ENCODE measurements around the gene GSTP1.
"Not testable (repeated sequence)": the region's sequence is repeated elsewhere in the genome, so short reads cannot be mapped to it uniquely, and the experiment has no call there.

The GSTP1 gene

DNA sequence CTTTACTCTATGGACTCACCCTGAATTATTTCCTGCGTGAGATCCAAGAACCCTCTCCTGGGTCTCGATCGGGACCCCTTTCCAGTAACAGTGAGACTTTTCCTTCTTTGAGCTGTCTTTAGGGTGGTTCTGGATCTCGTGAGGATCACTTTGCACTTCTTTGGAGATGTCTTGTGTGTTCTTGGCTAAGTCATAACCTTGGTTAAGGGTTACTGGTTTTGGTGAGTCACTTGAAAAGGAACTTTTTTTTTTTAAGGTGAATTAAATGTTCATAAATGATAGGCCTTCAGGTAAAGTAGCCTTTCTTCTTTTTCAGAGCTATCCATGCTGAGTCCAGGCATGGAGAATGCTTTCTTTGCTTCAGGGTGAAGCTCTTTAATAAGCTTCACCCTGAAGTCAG, 19.4 kb upstream of the GSTP1 start:
- DNase-seq: no peak

DNA sequence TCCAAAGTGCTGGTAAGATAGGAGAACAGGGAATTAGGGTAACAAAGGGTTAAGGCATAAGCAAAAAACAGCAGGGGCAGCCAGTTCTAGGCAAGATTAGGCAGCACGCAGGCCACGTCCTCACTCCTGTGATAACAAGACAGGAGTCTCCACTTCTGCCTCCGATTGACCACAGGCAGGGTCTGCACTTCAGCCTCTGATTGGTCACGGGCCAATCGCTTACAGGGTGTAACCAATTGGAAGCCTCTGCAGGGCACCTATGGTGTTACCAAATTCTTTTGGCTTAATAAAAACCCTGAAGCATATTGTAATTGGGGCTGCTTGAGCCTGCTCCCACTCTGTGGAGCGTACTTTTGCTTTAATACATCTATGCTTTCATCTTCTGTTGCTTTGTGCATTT, 12.2 kb upstream of the GSTP1 start:
- DNase-seq: no peak

GRCh38 chr11:67572305-67572704, 11.3 kb upstream of the GSTP1 start:
- DNase-seq: no peak

GRCh38 chr11:67572747-67573419, 10.7 kb upstream of the GSTP1 start:
- peak; percentile 80 for DNase-seq

GRCh38 chr11:67574938-67575337, 8.7 kb upstream of the GSTP1 start:
- DNase-seq: no peak

- DNase-seq: no peak
Observed at GRCh38 chr11:67576735-67577475, 6.7 kb upstream of the GSTP1 start.

GRCh38 chr11:67577951-67578350, 5.7 kb upstream of the GSTP1 start:
- DNase-seq: no peak

GRCh38 chr11:67581469-67581868, 2.1 kb upstream of the GSTP1 start:
- DNase-seq: peak; percentile 66

GRCh38 chr11:67582011-67582410, 1.6 kb upstream of the GSTP1 start:
- DNase-seq: no peak

DNA sequence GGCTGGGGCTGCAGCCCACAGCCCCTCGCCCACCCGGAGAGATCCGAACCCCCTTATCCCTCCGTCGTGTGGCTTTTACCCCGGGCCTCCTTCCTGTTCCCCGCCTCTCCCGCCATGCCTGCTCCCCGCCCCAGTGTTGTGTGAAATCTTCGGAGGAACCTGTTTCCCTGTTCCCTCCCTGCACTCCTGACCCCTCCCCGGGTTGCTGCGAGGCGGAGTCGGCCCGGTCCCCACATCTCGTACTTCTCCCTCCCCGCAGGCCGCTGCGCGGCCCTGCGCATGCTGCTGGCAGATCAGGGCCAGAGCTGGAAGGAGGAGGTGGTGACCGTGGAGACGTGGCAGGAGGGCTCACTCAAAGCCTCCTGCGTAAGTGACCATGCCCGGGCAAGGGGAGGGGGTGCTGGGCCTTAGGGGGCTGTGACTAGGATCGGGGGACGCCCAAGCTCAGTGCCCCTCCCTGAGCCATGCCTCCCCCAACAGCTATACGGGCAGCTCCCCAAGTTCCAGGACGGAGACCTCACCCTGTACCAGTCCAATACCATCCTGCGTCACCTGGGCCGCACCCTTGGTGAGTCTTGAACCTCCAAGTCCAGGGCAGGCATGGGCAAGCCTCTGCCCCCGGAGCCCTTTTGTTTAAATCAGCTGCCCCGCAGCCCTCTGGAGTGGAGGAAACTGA, 731 bp downstream of the GSTP1 start:
- peak; percentile 53 for DNase-seq

DNA sequence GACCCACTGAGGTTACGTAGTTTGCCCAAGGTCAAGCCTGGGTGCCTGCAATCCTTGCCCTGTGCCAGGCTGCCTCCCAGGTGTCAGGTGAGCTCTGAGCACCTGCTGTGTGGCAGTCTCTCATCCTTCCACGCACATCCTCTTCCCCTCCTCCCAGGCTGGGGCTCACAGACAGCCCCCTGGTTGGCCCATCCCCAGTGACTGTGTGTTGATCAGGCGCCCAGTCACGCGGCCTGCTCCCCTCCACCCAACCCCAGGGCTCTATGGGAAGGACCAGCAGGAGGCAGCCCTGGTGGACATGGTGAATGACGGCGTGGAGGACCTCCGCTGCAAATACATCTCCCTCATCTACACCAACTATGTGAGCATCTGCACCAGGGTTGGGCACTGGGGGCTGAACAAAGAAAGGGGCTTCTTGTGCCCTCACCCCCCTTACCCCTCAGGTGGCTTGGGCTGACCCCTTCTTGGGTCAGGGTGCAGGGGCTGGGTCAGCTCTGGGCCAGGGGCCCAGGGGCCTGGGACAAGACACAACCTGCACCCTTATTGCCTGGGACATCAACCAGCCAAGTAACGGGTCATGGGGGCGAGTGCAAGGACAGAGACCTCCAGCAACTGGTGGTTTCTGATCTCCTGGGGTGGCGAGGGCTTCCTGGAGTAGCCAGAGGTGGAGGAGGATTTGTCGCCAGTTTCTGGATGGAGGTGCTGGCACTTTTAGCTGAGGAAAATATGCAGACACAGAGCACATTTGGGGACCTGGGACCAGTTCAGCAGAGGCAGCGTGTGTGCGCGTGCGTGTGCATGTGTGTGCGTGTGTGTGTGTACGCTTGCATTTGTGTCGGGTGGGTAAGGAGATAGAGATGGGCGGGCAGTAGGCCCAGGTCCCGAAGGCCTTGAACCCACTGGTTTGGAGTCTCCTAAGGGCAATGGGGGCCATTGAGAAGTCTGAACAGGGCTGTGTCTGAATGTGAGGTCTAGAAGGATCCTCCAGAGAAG, 1.6 kb downstream of the GSTP1 start:
- DNase-seq: no peak

DNA sequence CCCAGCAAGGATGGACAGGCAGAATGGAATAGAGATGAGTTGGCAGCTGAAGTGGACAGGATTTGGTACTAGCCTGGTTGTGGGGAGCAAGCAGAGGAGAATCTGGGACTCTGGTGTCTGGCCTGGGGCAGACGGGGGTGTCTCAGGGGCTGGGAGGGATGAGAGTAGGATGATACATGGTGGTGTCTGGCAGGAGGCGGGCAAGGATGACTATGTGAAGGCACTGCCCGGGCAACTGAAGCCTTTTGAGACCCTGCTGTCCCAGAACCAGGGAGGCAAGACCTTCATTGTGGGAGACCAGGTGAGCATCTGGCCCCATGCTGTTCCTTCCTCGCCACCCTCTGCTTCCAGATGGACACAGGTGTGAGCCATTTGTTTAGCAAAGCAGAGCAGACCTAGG, 2.3 kb downstream of the GSTP1 start:
- no peak for DNase-seq

DNA sequence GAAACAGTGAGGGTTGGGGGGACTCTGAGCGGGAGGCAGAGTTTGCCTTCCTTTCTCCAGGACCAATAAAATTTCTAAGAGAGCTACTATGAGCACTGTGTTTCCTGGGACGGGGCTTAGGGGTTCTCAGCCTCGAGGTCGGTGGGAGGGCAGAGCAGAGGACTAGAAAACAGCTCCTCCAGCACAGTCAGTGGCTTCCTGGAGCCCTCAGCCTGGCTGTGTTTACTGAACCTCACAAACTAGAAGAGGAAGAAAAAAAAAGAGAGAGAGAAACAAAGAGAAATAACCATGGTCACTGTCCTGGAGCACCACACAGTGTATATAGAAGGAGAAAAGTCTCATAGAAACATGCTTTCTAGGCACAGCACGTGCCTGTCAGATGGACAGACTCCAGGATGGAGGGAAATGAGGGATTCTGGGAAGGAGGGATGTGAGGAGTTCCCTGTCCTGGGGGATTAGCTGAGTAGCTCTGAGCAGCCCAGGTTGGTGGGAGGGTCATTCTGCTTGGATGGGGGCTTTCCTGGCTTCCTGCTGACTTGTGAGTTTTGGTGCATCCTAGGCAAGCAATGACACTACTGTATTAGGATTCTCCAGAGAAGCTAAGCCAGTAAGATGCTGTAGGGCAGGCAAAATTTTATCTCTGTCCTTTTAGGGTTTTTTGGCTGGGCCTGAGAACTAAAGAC, 3.1 kb downstream of the GSTP1 start:
- DNase-seq: no peak

DNA sequence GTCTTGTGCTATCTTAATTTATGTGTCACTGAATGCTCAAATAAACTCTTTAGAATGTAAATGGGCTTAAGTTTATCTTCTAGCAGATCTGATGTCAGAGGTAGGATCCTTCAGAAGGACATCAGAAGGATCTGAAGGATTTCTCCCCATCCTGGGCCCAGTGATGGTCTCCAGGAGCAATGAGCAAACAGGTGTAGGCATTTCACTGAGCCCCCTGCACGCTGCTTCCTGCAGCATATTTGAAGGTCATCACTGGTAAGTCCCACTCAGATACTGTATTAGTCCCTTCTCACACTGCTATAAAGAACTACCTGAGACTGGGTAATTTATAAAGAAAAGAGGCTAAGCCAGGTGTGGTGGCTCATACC, 4.5 kb downstream of the GSTP1 start:
- DNase-seq: no peak

DNA sequence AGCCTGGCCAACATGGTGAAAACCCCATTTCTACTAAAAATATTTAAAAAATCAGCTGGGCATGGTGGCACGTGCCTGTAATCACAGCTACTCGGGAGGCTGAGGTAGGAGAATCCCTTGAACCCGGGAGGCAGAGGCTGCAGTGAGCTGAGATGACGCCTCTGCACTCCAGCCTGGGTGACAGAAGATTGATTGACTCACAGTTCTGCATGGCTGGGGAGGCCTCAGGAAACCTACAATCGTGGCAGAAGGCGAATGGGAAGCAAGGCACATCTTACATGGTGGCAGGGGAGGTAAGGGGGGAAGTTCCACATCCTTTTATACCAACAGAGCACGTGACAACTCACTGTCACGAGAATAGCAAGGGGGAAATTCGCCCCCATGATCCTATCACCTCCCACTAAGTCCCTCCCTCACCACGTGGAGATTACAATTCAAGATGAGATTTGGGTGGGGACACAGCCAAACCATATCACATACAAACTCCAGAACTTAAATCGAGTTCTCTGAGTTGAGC, 5.3 kb downstream of the GSTP1 start:
- not testable (repeated sequence) for DNase-seq

GRCh38 chr11:67592880-67593564, 9.4 kb downstream of the GSTP1 start:
- no peak for DNase-seq

DNA sequence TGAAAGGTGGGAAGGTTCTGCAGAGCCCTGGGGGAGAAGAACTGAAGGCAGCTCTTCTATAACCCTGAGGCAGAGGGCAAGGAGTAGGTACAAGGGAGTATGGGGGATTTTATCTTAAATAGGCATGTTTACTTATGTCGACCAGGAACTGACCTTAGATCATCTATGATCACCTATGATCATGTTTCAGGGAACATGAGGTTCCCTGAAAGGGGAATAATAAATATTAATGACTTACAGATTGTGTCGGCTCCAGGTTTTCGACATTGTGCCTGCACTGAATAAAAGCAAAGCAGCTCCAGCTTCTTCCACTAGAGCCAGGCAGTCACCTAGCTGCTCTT, 9.9 kb downstream of the GSTP1 start:
- no peak for DNase-seq

- no peak for DNase-seq
Observed at GRCh38 chr11:67594480-67594879, 10.9 kb downstream of the GSTP1 start.

- no peak for DNase-seq
Observed at GRCh38 chr11:67596753-67597300, 13.2 kb downstream of the GSTP1 start.

- DNase-seq: not testable (repeated sequence)
Observed at GRCh38 chr11:67597458-67597857, 13.8 kb downstream of the GSTP1 start.

DNA sequence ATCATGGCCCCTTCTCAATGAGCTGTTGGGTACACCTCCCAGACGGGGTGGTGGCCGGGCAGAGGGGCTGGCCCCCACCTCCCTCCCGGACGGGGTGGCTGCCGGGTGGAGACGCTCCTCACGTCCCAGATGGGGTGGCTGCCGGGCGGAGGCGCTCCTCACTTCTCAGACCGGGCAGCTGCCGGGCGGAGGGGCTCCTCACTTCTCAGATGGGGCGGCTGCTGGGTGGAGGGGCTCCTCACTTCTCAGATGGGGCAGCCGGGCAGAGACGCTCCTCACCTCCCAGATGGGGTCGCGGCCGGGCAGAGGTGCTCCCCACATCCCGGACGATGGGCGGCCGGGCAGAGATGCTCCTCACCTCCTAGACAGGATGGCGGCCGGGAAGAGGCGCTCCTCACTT, 14.4 kb downstream of the GSTP1 start:
- not testable (repeated sequence) for DNase-seq

Measured in NCI-H526 treated with DMSO at 0.1 percent for 48 hours (cell line).